ENCODE results near the gene C13orf42.
A peak's percentile ranks its signal among the peaks of the same experiment; 100 is the strongest.
"Not testable (repeated sequence)": the region's sequence is repeated elsewhere in the genome, so short reads cannot be mapped to it uniquely, and the experiment has no call there.

C13orf42 gene

GRCh38 chr13:51118809-51119431 lies 7.8 kb upstream of the C13orf42 start:
- DNase-seq = no peak

GRCh38 chr13:51113969-51114368 lies 2.9 kb upstream of the C13orf42 start:
- no peak for DNase-seq

- no peak for DNase-seq
These were observed 2.3 kb upstream of the C13orf42 start for GRCh38 chr13:51113186-51113881.

- DNase-seq = no peak
These were observed 1.7 kb upstream of the C13orf42 start for GRCh38 chr13:51112771-51113170.

- DNase-seq = no peak
These were observed 923 bp upstream of the C13orf42 start for GRCh38 chr13:51111997-51112396.

- DNase-seq = no peak
These were observed 3.1 kb downstream of the C13orf42 start for GRCh38 chr13:51107996-51108395.

GRCh38 chr13:51105046-51105445 lies 6.0 kb downstream of the C13orf42 start:
- DNase-seq = no peak

- no peak for DNase-seq
These were observed 9.3 kb downstream of the C13orf42 start for GRCh38 chr13:51101636-51102235.

- DNase-seq = no peak
These were observed 13.6 kb downstream of the C13orf42 start for GRCh38 chr13:51097353-51098043.

- no peak for DNase-seq
These were observed 14.9 kb downstream of the C13orf42 start for GRCh38 chr13:51096131-51096530.

- no peak for DNase-seq
These were observed 17.5 kb downstream of the C13orf42 start for GRCh38 chr13:51093574-51093973.

GRCh38 chr13:51091839-51092238 lies 19.2 kb downstream of the C13orf42 start:
- DNase-seq = no peak

GRCh38 chr13:51083706-51084105 lies 27.4 kb downstream of the C13orf42 start:
- DNase-seq = no peak

- DNase-seq = not testable (repeated sequence)
These were observed 30.5 kb downstream of the C13orf42 start for GRCh38 chr13:51080478-51081065.

- DNase-seq = no peak
These were observed 39.6 kb downstream of the C13orf42 start for GRCh38 chr13:51071493-51071892.

- peak; percentile 89 for DNase-seq
These were observed 40.9 kb downstream of the C13orf42 start for GRCh38 chr13:51070005-51070649.

GRCh38 chr13:51068501-51068900 lies 42.6 kb downstream of the C13orf42 start:
- DNase-seq = no peak

GRCh38 chr13:51067706-51068105 lies 43.4 kb downstream of the C13orf42 start:
- peak; percentile 70 for DNase-seq

GRCh38 chr13:51067210-51067701 lies 43.8 kb downstream of the C13orf42 start:
- no peak for DNase-seq

- peak; percentile 69 for DNase-seq
These were observed 44.8 kb downstream of the C13orf42 start for GRCh38 chr13:51066091-51066831.

GRCh38 chr13:51065372-51066090 lies 45.5 kb downstream of the C13orf42 start:
- DNase-seq = peak; percentile 16

Measured in suppressor macrophage treated with lipopolysaccharide for 4 hours (primary cell).